Activated CD8-positive, alpha-beta memory T cell treated with anti-CD3 and anti-CD28 coated beads for 48 hours (primary cell): Measurements from ENCODE around the gene PLXNB3.

Source experiments
- DNase-seq, 3 experiments: peaks; one replicate each; pipeline ENCODE4 v3.0.0-alpha.2; 2020; ENCODE audit warnings: low read depth in 2 of 3, low spot score in 2 of 3

The PLXNB3 gene

DNA sequence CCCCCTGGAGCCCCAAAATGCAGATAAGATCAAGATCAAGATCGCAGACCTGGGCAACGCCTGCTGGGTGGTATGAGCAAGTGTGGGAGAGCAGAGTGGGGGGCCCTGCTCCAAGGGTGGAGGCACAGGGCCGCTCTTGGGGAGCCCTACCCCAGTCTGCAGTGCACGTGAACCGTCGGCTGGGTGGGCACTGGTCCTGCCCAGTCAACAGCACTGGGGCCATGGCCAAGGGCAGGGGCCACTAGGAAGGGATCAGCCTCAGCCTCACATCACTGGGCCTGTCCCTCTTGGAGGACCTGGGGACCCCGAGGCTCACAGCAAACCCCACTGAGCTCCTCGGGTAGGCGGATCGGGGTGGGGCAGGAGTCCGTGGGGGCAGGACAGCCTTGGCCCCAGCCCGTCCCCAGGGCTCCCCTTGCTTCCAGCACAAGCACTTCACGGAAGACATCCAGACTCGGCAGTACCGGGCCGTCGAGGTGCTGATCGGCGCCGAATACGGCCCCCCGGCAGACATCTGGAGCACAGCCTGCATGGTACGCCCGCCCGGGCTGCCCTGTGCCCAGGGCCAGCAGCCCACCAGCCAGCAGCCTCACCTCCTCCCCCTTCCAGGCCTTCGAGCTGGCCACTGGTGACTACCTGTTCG lies 20.4 kb downstream of the PLXNB3 start:
- no peak for DNase-seq

DNA sequence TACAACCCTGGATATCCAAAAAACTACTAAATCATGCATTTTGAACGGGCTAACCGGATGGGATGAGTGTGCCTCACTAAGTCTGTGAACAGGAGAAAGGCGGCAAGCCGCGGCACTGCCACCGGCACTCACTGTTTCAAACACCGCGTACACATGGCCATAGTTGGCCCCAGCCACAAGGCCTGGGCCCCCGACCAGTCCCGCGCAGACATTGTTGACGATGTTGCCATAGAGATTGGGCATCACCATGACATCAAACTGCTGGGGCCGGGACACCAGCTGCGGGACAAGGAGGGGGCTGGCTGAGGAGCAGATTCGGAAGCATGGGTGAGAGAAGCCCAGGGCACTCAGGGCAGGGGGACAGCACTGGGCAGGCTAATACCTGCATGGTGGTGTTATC lies 22.6 kb downstream of the PLXNB3 start:
- DNase-seq = no peak

DNA sequence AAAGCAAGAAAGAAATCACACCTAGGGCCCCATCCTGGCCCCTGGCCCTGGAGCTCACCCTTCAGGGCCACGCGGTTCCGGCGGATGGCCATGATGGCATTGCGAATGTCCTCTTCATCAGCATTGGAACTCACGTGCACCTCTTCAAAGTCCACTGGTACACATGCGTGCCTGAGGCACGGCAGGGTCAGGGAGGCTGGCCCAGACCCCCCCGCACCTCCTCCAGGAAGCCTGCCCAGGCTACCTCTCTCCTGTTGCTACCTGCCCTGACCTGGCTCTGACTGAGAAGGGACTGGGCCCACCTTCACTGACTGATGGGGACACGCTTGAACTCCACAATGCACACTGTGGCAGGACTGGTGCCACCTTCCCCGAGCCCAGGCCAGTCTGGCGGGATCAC lies 25.6 kb downstream of the PLXNB3 start:
- no peak for DNase-seq

DNA sequence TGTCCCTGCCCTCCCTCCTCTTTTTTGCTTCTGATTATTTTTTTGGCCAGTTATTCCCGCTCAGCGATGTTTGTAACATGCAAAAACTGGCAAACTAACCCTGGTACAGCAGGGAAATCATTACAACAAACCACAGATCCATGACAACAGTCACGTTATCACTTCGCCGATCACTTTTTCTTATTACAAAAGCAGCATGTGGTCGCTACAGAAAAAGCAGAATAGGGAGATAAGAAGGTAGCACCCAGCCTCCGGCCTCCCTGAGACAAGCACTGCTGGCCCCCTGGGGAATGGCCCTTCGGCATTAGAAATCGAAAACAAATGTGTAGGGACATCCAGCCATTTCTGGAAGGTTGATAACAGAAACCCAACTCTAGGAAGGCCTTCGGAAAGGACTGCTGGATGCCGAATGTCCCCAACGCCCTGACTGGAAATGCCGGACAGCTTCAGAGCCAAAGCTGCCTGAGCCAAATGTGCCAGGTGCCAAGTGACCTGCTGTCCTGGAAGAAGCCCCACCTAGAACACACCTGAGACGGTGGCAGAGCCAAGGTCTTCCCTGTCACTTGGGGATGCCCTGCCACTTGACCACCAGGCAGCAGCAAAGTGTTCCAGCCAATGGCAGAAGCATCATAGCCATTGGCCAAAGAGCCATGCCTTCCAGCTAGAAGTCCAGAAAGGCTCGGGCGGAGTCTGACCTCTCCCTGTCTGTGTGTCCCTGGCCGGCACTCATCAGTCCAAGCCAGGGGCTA lies 27.2 kb downstream of the PLXNB3 start:
- no peak for DNase-seq

DNA sequence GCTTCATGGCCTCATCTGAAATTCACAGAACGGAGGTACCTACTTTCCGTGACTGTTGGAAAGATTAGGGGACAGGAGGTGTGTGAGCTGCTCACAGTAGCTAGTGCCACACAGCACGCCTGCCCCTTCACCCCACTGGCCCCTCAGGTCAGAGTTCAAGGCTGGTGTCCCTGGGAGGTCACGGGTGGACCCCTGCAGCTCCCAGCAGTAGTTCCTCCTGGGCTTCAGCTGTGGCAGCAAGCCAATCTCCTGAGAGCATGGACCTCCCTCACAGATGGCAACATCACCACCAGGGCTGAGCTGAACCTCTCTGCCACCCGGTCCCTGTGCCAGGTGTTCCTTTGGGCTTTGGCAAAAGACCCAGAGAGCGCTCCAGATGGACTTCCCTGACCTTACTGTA lies 28.3 kb downstream of the PLXNB3 start:
- DNase-seq = no peak

DNA sequence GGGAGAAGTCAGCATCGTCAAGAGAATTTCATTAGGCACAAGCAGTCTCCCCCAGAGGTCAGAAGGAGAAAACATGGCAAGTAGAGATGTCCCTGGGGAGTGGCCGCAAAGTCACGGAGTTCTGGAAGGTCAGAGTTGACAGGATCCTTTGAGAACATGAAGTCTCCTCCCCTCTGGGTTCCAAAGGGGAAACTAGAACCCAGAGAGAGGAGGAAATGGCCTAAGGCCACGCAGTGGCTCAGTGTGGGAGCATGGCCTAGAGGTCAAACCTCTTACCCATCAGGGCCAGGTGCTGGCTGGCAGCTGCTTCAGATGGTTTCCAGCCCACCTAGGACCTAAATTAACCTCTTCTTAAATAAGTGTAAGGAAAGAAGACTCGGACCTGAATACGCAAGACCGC lies 29.2 kb downstream of the PLXNB3 start:
- no peak for DNase-seq

DNA sequence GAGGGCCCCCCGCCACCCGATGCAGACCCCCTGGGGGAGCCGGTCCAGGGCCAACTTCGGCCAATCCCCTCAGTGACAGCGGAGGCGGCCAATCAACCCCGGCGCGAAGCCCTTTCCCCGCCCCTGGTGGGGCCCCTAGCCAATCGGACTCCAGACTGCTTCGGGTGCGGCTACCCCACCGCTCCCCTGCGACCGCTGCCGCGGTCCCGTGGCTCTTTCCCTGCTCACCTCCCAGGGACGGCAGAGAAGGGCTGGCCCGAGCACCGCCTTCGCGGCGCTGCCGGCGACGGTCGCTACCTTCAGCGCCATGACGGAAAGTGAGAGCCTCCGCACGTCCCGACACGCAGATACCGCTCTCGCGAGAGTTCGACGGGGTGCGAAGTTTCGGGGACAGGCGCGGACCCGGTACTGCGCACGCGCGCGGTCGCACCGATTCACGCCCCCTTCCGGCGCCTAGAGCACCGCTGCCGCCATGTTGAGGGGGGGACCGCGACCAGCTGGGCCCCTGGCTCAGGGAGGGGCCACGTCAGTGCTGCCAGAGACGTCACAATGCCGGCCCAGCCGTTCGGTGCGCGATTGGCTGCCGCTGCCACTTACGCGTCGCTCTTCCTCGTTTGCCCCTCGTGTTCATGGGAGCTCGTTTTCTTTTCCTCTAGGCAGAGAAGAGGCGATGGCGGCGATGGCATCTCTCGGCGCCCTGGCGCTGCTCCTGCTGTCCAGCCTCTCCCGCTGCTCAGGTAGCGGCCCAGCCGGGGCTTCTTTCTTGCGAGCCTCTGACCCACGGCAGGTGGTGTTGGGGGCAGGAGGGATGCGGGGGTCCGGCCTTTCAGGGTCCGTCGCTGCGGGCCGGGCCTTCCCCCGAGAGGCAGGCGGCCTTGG lies 30.2 kb downstream of the PLXNB3 start, which contains the start of the genes IDH3G and SSR4:
TSS of gene IDH3G (minus strand) at position 358 of the 879 bp plus-strand sequence. CDS start at position 309, 49 bp downstream.
TSS of gene SSR4 (plus strand) at position 651 of the 879 bp plus-strand sequence. CDS start at position 671, 20 bp downstream.
- DNase-seq = peak; percentile 71 to 85 (median 84)

DNA sequence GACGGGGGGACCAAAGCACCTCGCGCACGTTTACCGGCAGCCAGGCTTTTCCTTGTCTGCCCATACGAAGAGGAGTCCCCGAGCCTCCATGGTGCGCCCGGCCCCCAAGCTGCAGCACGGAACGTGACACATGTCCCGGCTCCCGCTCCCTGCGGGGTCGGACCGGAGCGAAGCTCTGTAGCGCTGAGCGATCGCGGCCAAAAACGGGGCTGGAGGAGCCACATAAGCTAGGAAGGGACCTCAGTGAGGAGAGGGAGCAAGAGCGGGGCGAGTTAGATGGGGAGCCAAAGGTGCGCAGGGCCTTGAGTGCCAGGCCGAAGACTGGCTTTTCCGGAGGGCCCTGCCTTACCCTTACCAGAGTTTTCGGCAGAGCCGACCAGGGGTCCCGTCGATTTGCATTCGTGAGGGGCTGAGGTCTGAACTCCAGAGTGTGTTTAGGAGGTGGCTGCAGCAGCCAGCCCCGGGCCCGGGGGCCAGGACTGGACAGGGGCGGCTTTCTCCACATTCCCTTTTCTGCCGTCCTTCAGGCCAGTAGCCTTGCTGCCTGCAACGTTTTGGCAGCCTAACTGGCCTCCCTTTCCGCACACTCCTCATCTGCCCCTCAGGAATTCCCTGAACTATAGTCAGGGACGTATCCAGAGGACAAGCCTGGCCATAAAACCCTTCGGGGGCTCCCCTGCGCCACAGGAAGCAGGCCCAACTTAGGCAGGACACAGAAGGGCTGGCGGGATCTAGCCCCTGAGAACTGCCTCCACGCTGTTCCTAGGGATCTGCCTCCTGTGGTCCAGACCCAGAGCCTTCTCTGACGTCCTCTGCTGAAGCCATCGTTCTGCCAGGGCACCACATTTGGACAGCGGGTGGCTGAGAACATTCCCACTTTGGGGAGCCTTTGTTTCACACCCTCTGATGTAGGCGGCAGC lies 31.1 kb downstream of the PLXNB3 start:
- DNase-seq = no peak

DNA sequence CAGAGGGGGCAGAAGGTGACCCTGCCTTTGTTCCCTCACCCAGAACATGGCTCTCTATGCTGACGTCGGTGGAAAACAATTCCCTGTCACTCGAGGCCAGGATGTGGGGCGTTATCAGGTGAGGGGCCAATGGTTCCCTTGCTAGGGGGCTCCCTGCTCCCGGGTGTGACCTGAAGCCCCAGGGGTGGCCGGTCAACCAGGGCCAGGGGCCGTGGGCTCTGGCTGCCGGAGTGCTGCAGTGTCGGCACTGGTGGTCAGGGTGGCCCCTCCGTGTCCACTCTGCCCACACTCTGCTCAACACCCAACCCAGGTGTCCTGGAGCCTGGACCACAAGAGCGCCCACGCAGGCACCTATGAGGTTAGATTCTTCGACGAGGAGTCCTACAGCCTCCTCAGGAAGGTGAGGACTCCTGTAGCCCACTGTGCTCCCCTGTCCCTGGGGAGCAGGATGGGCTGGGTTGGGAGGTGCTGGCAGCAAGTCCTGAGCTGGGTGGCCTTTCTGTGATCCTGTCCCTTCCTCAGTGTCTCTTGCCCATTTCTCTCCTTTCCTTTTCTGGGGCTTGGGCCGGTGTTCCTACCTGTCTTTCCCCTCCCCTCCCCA lies 33.5 kb downstream of the PLXNB3 start:
- no peak for DNase-seq

DNA sequence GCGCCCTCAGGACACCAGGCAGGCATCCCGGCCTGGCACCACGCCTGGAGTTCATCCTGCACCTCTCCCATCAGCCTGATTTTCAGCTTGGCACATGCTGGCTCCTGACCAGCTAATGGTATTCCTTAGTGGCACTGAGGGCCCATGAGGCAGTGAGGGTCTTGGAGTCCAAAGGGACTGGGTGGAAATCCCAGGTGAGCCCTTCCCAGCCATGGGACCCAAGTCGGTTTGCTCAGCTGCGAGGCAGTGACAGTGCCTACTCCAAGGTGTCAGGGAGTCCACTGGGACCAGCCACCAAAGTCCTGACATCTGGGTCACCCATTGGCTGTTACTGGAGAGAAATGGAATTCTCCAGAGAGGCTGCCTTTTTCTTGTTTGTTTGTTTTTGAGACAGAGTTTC lies 35.3 kb downstream of the PLXNB3 start:
- no peak for DNase-seq

DNA sequence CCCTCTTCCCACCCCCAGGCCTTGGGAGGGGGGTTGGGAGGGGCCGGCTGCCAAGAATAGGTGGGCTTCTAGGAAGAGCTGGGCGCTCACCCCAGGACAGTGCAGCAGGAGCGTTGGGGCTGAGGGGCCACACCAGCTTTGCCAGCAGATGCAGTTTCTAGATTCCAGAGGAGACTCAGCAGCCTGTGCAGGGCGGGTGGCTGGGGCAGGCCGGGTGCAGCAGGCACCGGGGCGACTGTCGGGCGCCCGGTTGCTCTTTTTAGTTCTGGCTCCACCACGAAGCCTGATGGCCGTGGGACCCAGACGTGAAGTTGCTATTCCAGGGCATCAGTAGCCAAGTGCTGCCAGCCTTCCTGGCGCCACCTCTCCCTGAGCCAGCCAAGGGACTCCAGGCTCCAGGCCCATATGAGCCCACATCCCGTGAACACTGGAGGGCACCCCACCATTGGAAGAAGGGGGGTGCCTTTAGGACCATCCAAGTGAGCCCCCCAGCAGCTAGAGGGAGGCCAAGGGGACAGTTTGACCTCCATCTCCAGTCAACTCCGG lies 36.2 kb downstream of the PLXNB3 start:
- DNase-seq = no peak

DNA sequence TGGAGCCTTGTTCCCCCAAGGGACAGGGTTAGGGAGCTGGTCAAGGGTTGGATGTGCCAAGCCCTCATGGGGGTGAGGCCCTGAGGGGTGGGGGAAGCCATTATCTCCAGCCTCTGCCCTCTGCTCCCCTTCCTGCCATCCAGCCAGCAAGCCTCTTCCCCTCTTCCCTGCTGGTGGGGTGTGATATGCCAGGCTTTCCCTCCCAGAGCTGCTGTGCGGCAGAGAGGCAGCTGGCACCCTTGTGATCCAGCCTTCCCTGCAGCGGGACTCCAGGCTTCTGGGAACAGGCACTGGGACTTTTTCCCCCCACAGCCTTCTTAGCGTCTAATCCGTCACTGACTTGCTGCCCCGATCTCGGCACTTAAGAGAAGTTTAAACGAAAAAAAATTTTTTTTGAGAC lies 36.7 kb downstream of the PLXNB3 start:
- DNase-seq = no peak

DNA sequence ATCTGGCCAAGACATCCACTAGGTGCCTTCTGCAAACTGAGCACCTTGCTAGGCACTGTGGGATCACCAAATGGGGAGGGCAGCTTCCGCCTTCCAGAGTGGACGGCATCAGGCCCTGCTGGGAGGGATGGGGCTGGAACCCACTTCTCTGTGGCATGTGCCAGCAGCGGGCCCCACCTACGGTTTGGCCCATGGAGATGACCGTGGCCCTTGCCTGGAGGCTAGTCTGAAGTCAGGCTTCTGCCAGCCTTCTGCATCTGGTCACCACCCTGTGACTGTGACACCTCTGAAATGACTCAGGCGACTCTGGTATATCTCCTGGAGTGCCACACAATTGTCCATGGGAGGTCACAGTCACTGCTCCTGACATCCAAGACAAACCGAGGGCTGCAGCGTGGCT lies 37.6 kb downstream of the PLXNB3 start:
- no peak for DNase-seq

DNA sequence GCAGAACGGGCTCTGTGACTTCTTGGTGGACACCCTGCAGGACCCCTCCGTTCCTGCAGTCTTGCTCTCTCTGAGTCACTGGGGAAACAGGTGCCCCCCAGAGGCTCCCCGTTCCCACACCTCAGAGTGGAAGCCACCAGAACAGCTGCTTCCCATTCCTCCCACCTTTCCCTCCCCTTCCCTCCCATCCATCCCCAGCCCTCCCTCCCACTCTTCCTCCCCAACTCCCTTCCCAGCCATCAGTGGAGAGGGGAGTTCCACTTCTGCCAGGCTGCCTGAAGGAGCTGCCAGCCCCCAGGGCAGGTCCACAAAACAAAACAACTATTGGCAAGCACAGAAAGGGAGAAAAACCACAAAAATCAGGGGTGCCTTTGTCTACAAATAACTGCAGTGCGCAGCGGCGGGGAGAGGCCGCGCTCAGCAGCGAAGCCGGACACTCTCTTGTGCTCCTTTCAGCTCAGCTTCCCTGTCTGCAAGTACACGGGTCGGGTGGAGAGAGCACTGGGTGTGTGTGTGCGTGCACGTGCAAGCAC lies 38.5 kb downstream of the PLXNB3 start:
- no peak for DNase-seq

DNA sequence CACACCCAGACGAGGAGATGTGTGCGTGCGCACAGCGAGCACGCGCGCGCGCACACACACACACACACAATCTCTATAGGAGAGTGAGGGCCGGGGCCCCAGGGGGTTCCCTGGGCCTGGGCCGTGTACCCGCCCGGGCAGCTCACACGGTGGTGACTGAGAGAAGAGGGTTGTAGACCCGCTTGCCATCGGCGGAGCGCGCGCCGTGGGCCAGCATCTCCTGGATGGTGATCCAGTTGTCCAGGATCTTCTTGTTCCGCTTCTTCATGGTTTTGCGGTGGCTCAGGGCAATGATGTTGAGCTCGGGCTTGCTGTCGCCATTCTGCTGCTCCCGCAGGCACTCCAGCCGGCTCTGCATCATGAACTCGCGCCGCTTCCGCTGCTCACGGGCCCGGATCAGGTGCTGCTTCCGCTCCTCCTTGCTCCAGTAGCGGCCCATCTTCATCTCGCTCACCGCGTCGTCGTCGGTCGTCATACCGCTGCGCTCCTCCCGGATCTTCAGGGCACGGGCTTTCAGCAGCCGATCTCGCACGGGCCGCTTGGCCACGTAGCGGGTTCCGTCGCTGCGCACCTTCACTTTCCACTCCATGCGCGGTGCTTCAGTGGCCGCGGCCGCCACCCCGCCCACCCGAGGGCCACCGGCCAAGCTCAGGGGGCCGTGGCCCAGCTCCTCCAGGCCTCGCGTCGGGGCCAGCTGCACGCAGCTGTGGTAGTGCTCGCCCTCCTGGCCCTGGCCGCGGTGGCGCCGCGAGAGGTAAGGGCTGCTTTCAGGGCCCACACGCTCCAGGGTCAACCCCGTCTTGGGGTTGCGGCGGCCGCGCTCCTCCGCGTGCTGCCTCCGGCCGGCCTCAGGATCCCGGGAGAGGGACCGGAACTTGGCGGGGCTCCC lies 39.4 kb downstream of the PLXNB3 start:
- DNase-seq = no peak

DNA sequence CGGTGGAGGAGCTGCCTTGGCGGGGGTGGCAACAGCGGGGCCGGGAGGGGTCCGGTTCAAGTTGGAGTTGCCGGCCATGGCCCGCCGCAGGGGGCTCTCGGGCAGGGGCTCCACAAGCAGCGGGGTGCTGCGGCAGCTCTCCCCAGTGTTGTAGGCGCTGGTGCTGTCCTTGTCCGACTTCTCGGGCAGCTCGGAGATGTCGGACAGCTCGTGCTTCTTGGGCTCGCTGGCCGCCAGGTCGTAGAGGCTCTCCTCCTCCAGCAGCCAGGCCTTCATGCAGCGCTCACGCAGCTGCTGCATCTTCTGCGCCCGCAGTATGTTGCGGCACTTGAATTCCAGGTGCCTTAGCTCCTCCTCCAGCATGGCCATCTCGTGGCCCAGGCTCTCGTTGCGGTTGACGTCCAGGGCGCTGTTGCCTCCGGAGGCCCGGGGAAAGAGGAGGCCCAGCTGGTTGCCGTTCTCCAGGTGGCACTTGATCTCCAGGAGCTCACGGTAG lies 40.1 kb downstream of the PLXNB3 start:
- DNase-seq = no peak

DNA sequence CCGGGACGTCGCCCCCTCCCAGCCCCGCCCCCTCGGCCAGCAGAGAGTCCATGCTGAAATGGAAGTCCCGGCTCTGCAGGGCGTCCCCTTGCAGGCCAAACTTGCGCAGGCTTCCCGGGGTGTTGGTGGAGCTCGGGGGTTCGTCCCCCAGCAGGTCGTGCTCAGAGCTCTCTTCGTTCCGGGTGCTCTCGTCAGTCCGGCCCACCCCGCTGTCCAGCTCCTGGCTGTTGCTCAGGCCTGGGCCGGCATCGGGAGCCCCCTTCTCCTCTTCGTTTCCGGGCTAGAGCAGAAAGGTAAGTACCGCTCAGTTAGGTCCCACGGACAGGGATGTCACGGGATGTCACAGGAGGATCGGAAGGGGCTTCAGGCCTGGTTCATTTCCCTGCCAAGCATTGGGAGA lies 40.6 kb downstream of the PLXNB3 start:
- DNase-seq = no peak

DNA sequence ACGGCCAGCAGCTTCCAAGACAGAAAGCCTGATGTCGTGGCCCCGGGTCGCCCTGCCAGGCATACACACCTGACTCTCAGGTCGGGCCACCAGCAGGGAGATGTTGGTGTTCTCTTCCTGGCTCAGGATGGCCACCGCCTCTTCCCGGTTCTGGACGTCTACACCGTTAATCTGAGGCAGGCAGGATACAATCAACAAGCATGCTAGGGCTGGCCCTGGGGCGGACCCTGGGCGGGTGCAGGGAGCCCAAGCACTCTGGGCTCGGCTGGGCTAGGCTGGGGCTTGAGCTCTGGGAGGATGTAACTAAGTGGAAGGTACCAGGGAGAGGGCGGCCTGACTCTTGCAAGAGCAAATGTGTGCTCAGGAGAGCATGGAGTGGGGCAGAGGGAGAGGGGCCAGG lies 41.4 kb downstream of the PLXNB3 start:
- no peak for DNase-seq
